ENCODE data around the gene CUX1.

Gene CUX1

GRCh38 chr7:101913247-101913721, 95.9 kb downstream of the CUX1 start:
- no peak for DNase-seq (ENCODE audit: low read depth)
- no peak overlapping the region for H3K4me3 ChIP-seq (ENCODE audit: control insufficient read depth, low read depth, low read length)
- no peak for TF ChIP-seq CTCF (conservative IDR thresholded peaks at IDR 0.05; ENCODE audit: control insufficient read depth, insufficient read depth, low read depth, low read length)

- no peak for TF ChIP-seq CTCF (conservative IDR thresholded peaks at IDR 0.05; ENCODE audit: control insufficient read depth, insufficient read depth, low read depth, low read length)
- DNase-seq (ENCODE audit: low read depth) = peak; percentile 44
Measured at GRCh38 chr7:101913851-101914250, 96.4 kb downstream of the CUX1 start.

GRCh38 chr7:101915000-101915399, 97.6 kb downstream of the CUX1 start:
- TF ChIP-seq CTCF (conservative IDR thresholded peaks at IDR 0.05; ENCODE audit: control insufficient read depth, insufficient read depth, low read depth, low read length) = no peak
- no peak overlapping the region for H3K4me3 ChIP-seq (ENCODE audit: control insufficient read depth, low read depth, low read length)
- DNase-seq (ENCODE audit: low read depth) = no peak

More at GRCh38 chr7:101913851-101914250, 96.4 kb downstream of the CUX1 start:
- H3K4me3 ChIP-seq (ENCODE audit: control insufficient read depth, low read depth, low read length) = no peak overlapping the region

GRCh38 chr7:101916041-101916800, 98.8 kb downstream of the CUX1 start:
- H3K4me3 ChIP-seq (ENCODE audit: control insufficient read depth, low read depth, low read length) = no peak overlapping the region
- no peak for TF ChIP-seq CTCF (conservative IDR thresholded peaks at IDR 0.05; ENCODE audit: control insufficient read depth, insufficient read depth, low read depth, low read length)
- DNase-seq (ENCODE audit: low read depth) = no peak

- no peak overlapping the region for H3K4me3 ChIP-seq (ENCODE audit: control insufficient read depth, low read depth, low read length)
- DNase-seq (ENCODE audit: low read depth) = no peak
- no peak for TF ChIP-seq CTCF (conservative IDR thresholded peaks at IDR 0.05; ENCODE audit: control insufficient read depth, insufficient read depth, low read depth, low read length)
Measured at GRCh38 chr7:101916876-101917275, 99.5 kb downstream of the CUX1 start.

GRCh38 chr7:101917566-101917965, 100.1 kb downstream of the CUX1 start:
- no peak overlapping the region for H3K4me3 ChIP-seq (ENCODE audit: control insufficient read depth, low read depth, low read length)
- no peak for DNase-seq (ENCODE audit: low read depth)
- TF ChIP-seq CTCF (conservative IDR thresholded peaks at IDR 0.05; ENCODE audit: control insufficient read depth, insufficient read depth, low read depth, low read length) = no peak

Data from fibroblast of mammary gland (primary cell).